ENCODE data around the gene YWHAG. TPM values are rescaled to one million over a fixed set of nuclear protein-coding genes. Genes with fewer than 3 reads are reported as not detected.
"Not testable (repeated sequence)": the region's sequence is repeated elsewhere in the genome, so short reads cannot be mapped to it uniquely, and the experiment has no call there.

The YWHAG gene
- total and polyA plus RNA-seq, 2 of the 13 experiments (the other 11 are each of a cell fraction or from before 2014, with no cell fraction given) = 36.9 to 67.5 TPM

DNA sequence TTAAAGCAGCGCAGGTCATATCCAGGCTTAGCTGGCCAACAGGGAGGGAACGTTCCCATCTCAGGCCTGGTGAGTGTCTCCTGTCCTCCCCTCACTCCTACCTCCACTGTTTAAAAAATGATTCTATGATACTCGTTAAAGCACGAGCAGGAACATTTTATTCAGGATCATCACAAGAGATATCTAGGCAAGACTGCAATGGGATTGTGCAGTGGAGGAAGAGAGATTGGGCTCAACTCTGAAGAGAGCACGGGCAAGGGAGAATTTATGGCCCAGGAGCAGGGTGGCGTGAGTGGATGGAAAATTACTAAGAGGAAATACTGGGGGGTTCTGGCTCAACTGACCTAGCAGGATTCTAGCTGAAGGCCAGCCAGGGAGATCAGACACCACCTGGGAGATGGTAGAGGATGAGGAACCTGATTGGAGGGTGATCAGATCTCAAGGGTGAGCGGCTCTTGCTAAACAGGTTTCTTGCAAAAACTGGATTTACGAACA, 65.3 kb downstream of the YWHAG start:
- no peak for TF ChIP-seq ZBTB7A (CRISPR knock-in tag; IDR thresholded peaks at IDR 0.05)
- peak; percentile 31; the same call in 1 of the 2 replicates for TF ChIP-seq ELF3 (CRISPR knock-in tag; IDR thresholded peaks at IDR 0.05)
- BruUV-seq (replicated peaks) = no TSS peak
- ATAC-seq = no peak
- DNase-seq (ENCODE audit: low spot score) = no peak
- Histone ChIP-seq H3K27me3 (ENCODE audit: control insufficient read depth in 1 of 2, insufficient read depth in 2 of 2, low read length in 2 of 2) (peaks cover 0 to 4% of the 10 kb centered on the region in 2 experiments; a peak in 2 of 5 replicates), H3K9me3 (ENCODE audit: low read length) (no peaks in the 10 kb centered on the region), H3K9ac (ENCODE audit: insufficient read depth, low read depth, low read length) (no peak overlapping the region), H3K79me2 (ENCODE audit: insufficient read depth, low read length) (no peaks in the 10 kb centered on the region), H3K36me3 (replicated peaks in 1 of 2; ENCODE audit: control insufficient read depth in 1 of 2, insufficient read depth in 2 of 2, low read length in 2 of 2) (no peaks in the 10 kb centered on the region), H3K4me1 (ENCODE audit: insufficient read depth, low read length) (peaks cover 65% of the 10 kb centered on the region), H2AFZ (ENCODE audit: low read length) (no peak overlapping the region), H3K4me3 (replicated peaks in 1 of 3; ENCODE audit: insufficient read depth in 1 of 3, low read depth in 2 of 3, low read length in 3 of 3) (peak overlapping the region in 1 of 3 experiments; percentile 4; a peak in 1 of 6 replicates), H3K27ac (ENCODE audit: extremely low read length, insufficient read depth, low read length) (no peak overlapping the region), H3K4me2 (ENCODE audit: low read depth, low read length) (peak overlapping the region; percentile 32; the same call in 1 of the 2 replicates), H4K20me1 (ENCODE audit: insufficient read depth, low read length) (no peaks in the 10 kb centered on the region)
- 69% methylated on average over 8 of the region's 8 CpGs for WGBS (ENCODE audit: low lambda C conversion rate)
- CTCF ChIA-PET (ENCODE audit: low intra/inter-chr PET ratio, low total read pairs) = interaction anchor here (8.6 kb wide), 1 partner anchor 19 kb away, joined by 179 read pairs; no protein-coding TSS in a partner anchor
- POLR2A ChIA-PET = interaction anchor here (0.8 to 2.6 kb wide), 3 partner anchors 10 to 24 kb away, joined by 3 to 19 read pairs (median 7); no protein-coding TSS in a partner anchor
- in situ Hi-C loops (cut with HindIII; ENCODE audit: extremely low pct_ligation_motif_present, low pct_unique_long_range_greater_than_20kb) (no loop called here), intact Hi-C loops (cut with micrococcal nuclease; ENCODE audit: unreplicated experiment) (no loop called here)
- FAIRE-seq = no peak

- ChIA-PET CTCF (ENCODE audit: low intra/inter-chr PET ratio, low total read pairs) (interaction anchor here (8.6 kb wide), 1 partner anchor 20 kb away, joined by 179 read pairs; no protein-coding TSS in a partner anchor), POLR2A (interaction anchor here (0.9 to 2.6 kb wide), 6 partner anchors 12 to 66 kb away, joined by 3 to 56 read pairs (median 10); partner anchors contain the start of genes HSPB1 and YWHAG)
- DNase-seq (ENCODE audit: low spot score); H3K4me2 ChIP-seq (ENCODE audit: low read depth, low read length); intact Hi-C loops (cut with micrococcal nuclease; ENCODE audit: unreplicated experiment); FAIRE-seq; H4K20me1 ChIP-seq (ENCODE audit: insufficient read depth, low read length); H3K36me3 ChIP-seq (replicated peaks in 1 of 2; ENCODE audit: control insufficient read depth in 1 of 2, insufficient read depth in 2 of 2, low read length in 2 of 2); in situ Hi-C loops (cut with HindIII; ENCODE audit: extremely low pct_ligation_motif_present, low pct_unique_long_range_greater_than_20kb); H3K9me3 ChIP-seq (ENCODE audit: low read length); H3K4me3 ChIP-seq (replicated peaks in 1 of 3; ENCODE audit: insufficient read depth in 1 of 3, low read depth in 2 of 3, low read length in 3 of 3); H3K79me2 ChIP-seq (ENCODE audit: insufficient read depth, low read length); H2AFZ ChIP-seq (ENCODE audit: low read length); BruUV-seq (replicated peaks); ATAC-seq; H3K27ac ChIP-seq (ENCODE audit: extremely low read length, insufficient read depth, low read length); H3K27me3 ChIP-seq (ENCODE audit: control insufficient read depth in 1 of 2, insufficient read depth in 2 of 2, low read length in 2 of 2); H3K9ac ChIP-seq (ENCODE audit: insufficient read depth, low read depth, low read length): not testable (repeated sequence)
- 71% methylated on average over 5 of the region's 5 CpGs for WGBS (ENCODE audit: low lambda C conversion rate)
- peaks cover 65% of the 10 kb centered on the region for H3K4me1 ChIP-seq (ENCODE audit: insufficient read depth, low read length)
Observed at GRCh38 chr7:76292911-76293310, 65.9 kb downstream of the YWHAG start.
